PC-9 (cell line): ENCODE data around the gene PTK6. TPM values are rescaled to one million over a fixed set of nuclear protein-coding genes. Genes with fewer than 3 reads are reported as not detected.

Experiments used
- BruUV-seq: library from RNA; stranded (reverse); fragments of 400-500 nt; replicated peaks from 2 replicates; lab custom pipeline; 2021; lab: Mats Ljungman, UMichigan
- CTCF ChIA-PET: fragments of 300-600 bp; sonication (Branson Sonifier 250); formaldehyde crosslinking; loops from one replicate; lab custom pipeline; 2022; ENCODE audit warnings: antibody characterized with exemption; lab: Charles Lee
- POLR2A ChIA-PET: fragments of 300-600 bp; sonication (Branson Sonifier 250); formaldehyde crosslinking; loops from one replicate; lab custom pipeline; 2022; ENCODE audit warnings: antibody characterized with exemption; ENCODE audit not compliant: unreplicated experiment; lab: Charles Lee
- DNase-seq, 2 experiments: peaks; one replicate each; pipeline versions ENCODE4 v3.0.0 to v3.0.0-alpha.2; 2015 to 2022; ENCODE audit warnings: mixed read lengths in 1 of 2
- H2AFZ ChIP-seq: fragments of 200-600 bp; sonication (generic); 2 replicates; pipeline ENCODE4 v1.8.1; 2017; ENCODE audit warnings: antibody characterized with exemption
- H3F3A ChIP-seq: fragments of 200-600 bp; sonication (generic); 2 replicates; pipeline ENCODE4 v1.8.1; 2017; ENCODE audit warnings: antibody characterized with exemption, mild to moderate bottlenecking, low read depth; ENCODE audit not compliant: insufficient read depth
- H3K27ac ChIP-seq: fragments of 200-600 bp; sonication (generic); 2 replicates; pipeline ENCODE4 v1.6.1; 2016; ENCODE audit warnings: mixed run types
- H3K27me3 ChIP-seq: fragments of 200-600 bp; sonication (generic); 2 replicates; pipeline ENCODE4 v1.6.1; 2016; ENCODE audit warnings: low read depth, mixed run types; ENCODE audit not compliant: insufficient read depth
- H3K36me3 ChIP-seq: fragments of 200-600 bp; sonication (generic); 2 replicates; pipeline ENCODE4 v1.6.1; 2016; ENCODE audit warnings: low read depth, mixed run types
- H3K4me1 ChIP-seq: fragments of 200-600 bp; sonication (generic); replicated peaks from 2 replicates; pipeline ENCODE4 v1.6.1; 2016; ENCODE audit warnings: mixed run types; ENCODE audit not compliant: insufficient read depth
- H3K4me2 ChIP-seq: fragments of 200-600 bp; sonication (generic); 2 replicates; pipeline ENCODE4 v1.6.1; 2017; ENCODE audit warnings: mixed run types
- H3K4me3 ChIP-seq: fragments of 200-600 bp; sonication (generic); 2 replicates; pipeline ENCODE4 v1.6.1; 2016; ENCODE audit warnings: mixed run types
- H3K79me2 ChIP-seq: fragments of 200-600 bp; sonication (generic); 2 replicates; pipeline ENCODE4 v1.6.1; 2017; ENCODE audit warnings: low read depth, mixed run types
- H3K9me2 ChIP-seq: fragments of 200-600 bp; sonication (generic); 2 replicates; pipeline ENCODE4 v1.8.1; 2017; ENCODE audit warnings: mild to moderate bottlenecking; ENCODE audit not compliant: insufficient read depth
- H3K9me3 ChIP-seq: fragments of 200-600 bp; sonication (generic); 2 replicates; pipeline ENCODE4 v1.8.1; 2016; ENCODE audit warnings: low read depth; ENCODE audit not compliant: insufficient read depth
- H4K20me1 ChIP-seq: fragments of 200-600 bp; sonication (generic); 2 replicates; pipeline ENCODE4 v1.8.1; 2017; ENCODE audit not compliant: insufficient read depth
- EZH2 ChIP-seq: fragments of 200-600 bp; sonication (generic); IDR thresholded peaks from 2 replicates; pipeline ENCODE4 v1.8.0; 2017; ENCODE audit warnings: antibody characterized with exemption, low read depth
- intact Hi-C: fragments of 100-400 bp; cut with micrococcal nuclease; formaldehyde crosslinking; loops from one replicate; pipeline ENCODE4 v1.10.0; 2022; ENCODE audit not compliant: unreplicated experiment
- total RNA-seq: library from RNA; stranded (reverse); gene quantifications from 2 replicates; pipeline ENCODE4 v1.2.3, GENCODE V29; 2021
- TF ChIP-seq, protein P1 (sequence below): fragments of 200-600 bp; sonication (generic); conservative IDR thresholded peaks from 2 replicates; pipeline ENCODE4 v1.6.1; 2017; ENCODE audit warnings: mixed run types, antibody characterized with exemption, mild to moderate bottlenecking, moderate library complexity

The PTK6 gene
- total RNA-seq, 1 experiment from 2014 or later = 12.9 TPM

DNA sequence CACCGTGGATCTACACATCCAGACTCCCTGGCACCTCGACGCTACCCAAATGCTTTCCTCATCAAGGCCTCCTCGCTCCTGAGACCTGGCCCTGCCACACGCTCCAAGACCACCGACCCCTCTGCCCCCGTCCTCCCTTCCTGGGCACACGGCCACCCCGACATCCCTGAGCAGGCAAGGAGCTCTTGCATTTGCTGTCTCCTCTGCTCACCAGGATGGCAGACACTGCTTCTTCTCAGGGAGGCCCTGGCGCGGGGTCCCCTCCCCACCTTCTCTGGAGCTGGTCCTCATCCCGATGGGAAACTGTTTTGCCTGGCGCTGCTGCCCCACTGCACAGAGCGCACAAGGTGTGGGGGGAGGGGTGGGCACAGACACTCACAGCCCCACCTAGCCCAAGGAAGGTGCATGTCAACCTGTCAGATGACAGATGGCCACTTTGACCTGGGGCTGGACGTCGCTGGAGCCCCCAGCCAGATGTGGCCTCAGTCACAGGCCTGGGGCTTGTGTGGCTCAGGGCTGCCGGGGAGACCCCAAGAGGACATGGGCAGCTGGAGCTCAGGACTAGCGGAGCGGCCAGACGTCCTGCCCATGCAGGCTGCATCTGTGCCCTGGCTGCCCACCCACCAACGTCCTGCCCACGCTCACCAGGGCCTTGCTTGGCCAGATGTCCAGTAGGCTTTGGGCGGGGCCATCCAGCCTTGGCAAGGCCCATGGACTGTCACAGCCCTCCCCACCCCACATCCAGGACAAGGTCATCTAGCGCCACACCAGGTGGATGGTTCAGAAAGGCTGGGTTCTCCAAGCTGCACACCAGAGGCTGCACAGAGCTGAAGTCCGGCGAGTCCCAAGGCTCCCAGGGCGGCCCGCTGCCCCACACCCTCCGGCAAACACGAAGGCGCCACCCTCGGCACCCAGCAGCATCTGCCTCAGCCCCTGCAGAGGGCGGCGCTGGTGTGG is 58.6 kb downstream of the PTK6 start:
- ChIA-PET POLR2A (no interaction called here), CTCF (no interaction called here)
- no peak overlapping the region for H3K27ac ChIP-seq
- H3K36me3 ChIP-seq = no peaks in the 10 kb centered on the region
- H3K27me3 ChIP-seq = peaks cover 78% of the 10 kb centered on the region
- peaks cover 15% of the 10 kb centered on the region; the same call in 1 of the 2 replicates for H3F3A ChIP-seq
- intact Hi-C loops = no loop called here
- H4K20me1 ChIP-seq = no peaks in the 10 kb centered on the region; the same call in 1 of the 2 replicates
- no TSS peak for BruUV-seq
- no peaks in the 10 kb centered on the region for H3K9me2 ChIP-seq
- no peaks in the 10 kb centered on the region for H3K9me3 ChIP-seq
- no peak overlapping the region for H3K4me2 ChIP-seq
- no peak for DNase-seq
- no peaks in the 10 kb centered on the region for H3K79me2 ChIP-seq
- TF ChIP-seq EZH2 = no peak
- TF ChIP-seq, protein P1, sequence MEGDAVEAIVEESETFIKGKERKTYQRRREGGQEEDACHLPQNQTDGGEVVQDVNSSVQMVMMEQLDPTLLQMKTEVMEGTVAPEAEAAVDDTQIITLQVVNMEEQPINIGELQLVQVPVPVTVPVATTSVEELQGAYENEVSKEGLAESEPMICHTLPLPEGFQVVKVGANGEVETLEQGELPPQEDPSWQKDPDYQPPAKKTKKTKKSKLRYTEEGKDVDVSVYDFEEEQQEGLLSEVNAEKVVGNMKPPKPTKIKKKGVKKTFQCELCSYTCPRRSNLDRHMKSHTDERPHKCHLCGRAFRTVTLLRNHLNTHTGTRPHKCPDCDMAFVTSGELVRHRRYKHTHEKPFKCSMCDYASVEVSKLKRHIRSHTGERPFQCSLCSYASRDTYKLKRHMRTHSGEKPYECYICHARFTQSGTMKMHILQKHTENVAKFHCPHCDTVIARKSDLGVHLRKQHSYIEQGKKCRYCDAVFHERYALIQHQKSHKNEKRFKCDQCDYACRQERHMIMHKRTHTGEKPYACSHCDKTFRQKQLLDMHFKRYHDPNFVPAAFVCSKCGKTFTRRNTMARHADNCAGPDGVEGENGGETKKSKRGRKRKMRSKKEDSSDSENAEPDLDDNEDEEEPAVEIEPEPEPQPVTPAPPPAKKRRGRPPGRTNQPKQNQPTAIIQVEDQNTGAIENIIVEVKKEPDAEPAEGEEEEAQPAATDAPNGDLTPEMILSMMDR = no peak
- H3K4me3 ChIP-seq = no peak overlapping the region
- no peak overlapping the region for H2AFZ ChIP-seq
- 0 out of 2 replicates have a peak, but pooled peaks cover 6% of the 10 kb centered on the region for H3K4me1 ChIP-seq

Other genes with a start within 250 kb of the PTK6 start
- gene COL20A1, start 244.2 kb downstream of the PTK6 start, total RNA-seq = 0.15 TPM in 1 of 2 replicates, not detected in the other
- gene CHRNA4, start 176.0 kb downstream of the PTK6 start, total RNA-seq = not detected in 2 replicates
- gene KCNQ2, start 64.7 kb downstream of the PTK6 start, total RNA-seq = 0.30 TPM in 1 of 2 replicates, not detected in the other
- gene EEF1A2, start 38.3 kb downstream of the PTK6 start, total RNA-seq = 75.2 and 90.2 TPM in 2 replicates
- 243 and 253 TPM in 2 replicates for gene PPDPF, start 16.6 kb downstream of the PTK6 start, total RNA-seq
- gene SRMS, start 10.4 kb upstream of the PTK6 start, total RNA-seq = 1.2 TPM in 2 replicates
- gene FNDC11, start 16.8 kb upstream of the PTK6 start, total RNA-seq = 7.7 and 10.6 TPM in 2 replicates
- 33.7 and 52.6 TPM in 2 replicates for gene HELZ2, start 36.9 kb upstream of the PTK6 start, total RNA-seq
- gene GMEB2, start 89.7 kb upstream of the PTK6 start, total RNA-seq = 18.9 and 19.3 TPM in 2 replicates
- 24.3 and 24.4 TPM in 2 replicates for gene STMN3, start 116.0 kb upstream of the PTK6 start, total RNA-seq
- gene RTEL1, start 120.9 kb upstream of the PTK6 start, total RNA-seq = 36.0 and 37.4 TPM in 2 replicates
- not detected in 2 replicates for gene TNFRSF6B, start 159.3 kb upstream of the PTK6 start, total RNA-seq
- gene ARFRP1, start 170.6 kb upstream of the PTK6 start, total RNA-seq = 59.1 and 71.1 TPM in 2 replicates
- gene ZGPAT, start 170.7 kb upstream of the PTK6 start, total RNA-seq = 27.2 and 31.4 TPM in 2 replicates
- 18.7 and 24.8 TPM in 2 replicates for gene LIME1, start 199.3 kb upstream of the PTK6 start, total RNA-seq
- 167 and 233 TPM in 2 replicates for gene SLC2A4RG, start 202.4 kb upstream of the PTK6 start, total RNA-seq